Measurements from ENCODE around the gene FTSJ3. TPM values are rescaled to one million over a fixed set of nuclear protein-coding genes. Genes with fewer than 3 reads are reported as not detected.

Gene FTSJ3
- total RNA-seq, 4 donors from 2014 or later: 37.8 to 64.7 (median 47.2) TPM

DNA sequence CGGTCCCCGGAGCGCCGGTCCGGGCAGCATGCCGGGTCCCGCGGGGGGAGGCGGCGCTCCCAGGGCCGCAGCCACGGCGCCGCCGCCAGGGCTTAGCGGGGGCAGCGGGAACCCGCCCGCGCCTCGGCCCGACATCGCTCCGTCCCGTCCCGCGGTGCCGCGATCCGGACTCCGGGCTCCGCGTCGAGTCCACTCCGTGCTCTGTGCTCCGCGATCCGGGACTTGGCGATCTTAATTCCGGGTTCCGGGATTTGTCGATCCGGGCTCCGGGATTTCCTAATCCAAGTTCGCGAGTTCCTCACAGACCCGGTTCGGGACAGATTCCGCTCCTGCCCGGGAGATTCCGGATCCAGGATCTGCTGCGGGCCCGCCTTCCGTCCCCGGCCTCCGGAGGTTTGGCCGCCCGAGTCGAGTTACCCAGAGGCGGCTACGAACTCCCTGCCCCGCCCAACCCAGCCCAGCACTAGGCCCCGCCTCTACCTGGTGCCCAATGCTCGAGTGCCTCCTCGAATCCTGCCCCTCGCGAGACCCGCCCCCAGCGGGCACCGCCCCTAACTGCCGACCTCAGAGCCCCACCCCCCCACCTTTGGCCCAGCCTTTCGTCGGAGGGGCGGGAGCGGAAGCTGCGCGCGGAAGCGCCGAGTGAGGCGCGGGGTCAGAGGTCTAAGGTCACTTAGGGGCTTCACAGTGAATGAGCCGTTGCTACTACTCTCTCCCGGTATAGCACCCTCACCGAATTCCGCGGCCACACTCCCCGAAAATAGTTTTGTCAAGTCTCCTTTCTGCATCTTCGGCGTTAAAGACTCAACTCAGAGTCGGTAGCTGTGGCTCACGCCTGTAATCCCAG, 15.3 kb upstream of the FTSJ3 start, which contains the start of gene SMARCD2:
TSS of gene SMARCD2 (minus strand) at position 146 of the 847 bp plus-strand sequence. CDS start at position 135, 11 bp downstream.
- Histone ChIP-seq H3K4me1 (peaks cover 49 to 51% of the 10 kb centered on the region in 2 donors), H3K36me3 (no peaks in the 10 kb centered on the region), H3K27me3 (no peaks in the 10 kb centered on the region), H3K4me3 (replicated peaks in 1 of 3) (peak within 1 kb of the TSS; percentile 61 to 96 (median 89)), H3K27ac (peak within 1 kb of the TSS; percentile 85 to 96 (median 88)), H3K9me3 (no peaks in the 10 kb centered on the region)
- intact Hi-C loops (cut with DNase I): no loop called here
- 0 to 1% methylated on average over 1 to 21 of the region's 92 CpGs for WGBS, 2 donors
- peak; percentile 97 to 98 for DNase-seq
- TF ChIP-seq, protein P1, sequence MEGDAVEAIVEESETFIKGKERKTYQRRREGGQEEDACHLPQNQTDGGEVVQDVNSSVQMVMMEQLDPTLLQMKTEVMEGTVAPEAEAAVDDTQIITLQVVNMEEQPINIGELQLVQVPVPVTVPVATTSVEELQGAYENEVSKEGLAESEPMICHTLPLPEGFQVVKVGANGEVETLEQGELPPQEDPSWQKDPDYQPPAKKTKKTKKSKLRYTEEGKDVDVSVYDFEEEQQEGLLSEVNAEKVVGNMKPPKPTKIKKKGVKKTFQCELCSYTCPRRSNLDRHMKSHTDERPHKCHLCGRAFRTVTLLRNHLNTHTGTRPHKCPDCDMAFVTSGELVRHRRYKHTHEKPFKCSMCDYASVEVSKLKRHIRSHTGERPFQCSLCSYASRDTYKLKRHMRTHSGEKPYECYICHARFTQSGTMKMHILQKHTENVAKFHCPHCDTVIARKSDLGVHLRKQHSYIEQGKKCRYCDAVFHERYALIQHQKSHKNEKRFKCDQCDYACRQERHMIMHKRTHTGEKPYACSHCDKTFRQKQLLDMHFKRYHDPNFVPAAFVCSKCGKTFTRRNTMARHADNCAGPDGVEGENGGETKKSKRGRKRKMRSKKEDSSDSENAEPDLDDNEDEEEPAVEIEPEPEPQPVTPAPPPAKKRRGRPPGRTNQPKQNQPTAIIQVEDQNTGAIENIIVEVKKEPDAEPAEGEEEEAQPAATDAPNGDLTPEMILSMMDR (IDR thresholded peaks at IDR 0.05): peak in 1 of 6 experiments; percentile 16
- TF ChIP-seq POLR2A (IDR thresholded peaks at IDR 0.05): peak; percentile 58 to 70

DNA sequence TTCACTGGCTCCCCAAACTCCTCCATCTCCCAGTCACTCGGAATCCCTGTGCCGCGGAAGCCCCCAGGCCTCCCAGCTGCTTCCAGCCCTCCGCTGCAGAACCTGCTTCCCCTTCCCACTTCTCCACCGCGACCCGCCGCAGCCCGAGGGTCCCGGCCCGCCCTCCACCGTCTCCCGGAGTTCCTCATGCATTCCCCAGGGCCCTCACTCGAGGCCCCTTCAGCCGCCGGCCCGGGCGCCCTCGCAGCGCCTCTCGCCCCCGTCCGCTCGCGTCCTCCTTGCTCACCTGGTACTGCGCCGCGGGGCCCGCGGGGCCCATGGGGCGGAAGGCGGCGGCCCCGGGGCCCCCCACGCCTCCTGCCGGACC, 14.7 kb upstream of the FTSJ3 start:
- H3K27ac ChIP-seq: peak overlapping the region; percentile 85 to 96 (median 88)
- H3K4me3 ChIP-seq (replicated peaks in 1 of 3): peak overlapping the region; percentile 61 to 96 (median 89)
- no peaks in the 10 kb centered on the region for H3K36me3 ChIP-seq
- DNase-seq: peak; percentile 45 to 55
- no peaks in the 10 kb centered on the region for H3K9me3 ChIP-seq
- 0% methylated on average over 17 to 21 of the region's 36 CpGs for WGBS, 2 donors
- TF ChIP-seq POLR2A (IDR thresholded peaks at IDR 0.05): no peak
- TF ChIP-seq, protein P1 (IDR thresholded peaks at IDR 0.05): no peak
- H3K27me3 ChIP-seq: no peaks in the 10 kb centered on the region
- intact Hi-C loops (cut with DNase I): no loop called here
- H3K4me1 ChIP-seq: peaks cover 55% of the 10 kb centered on the region in 2 donors

DNA sequence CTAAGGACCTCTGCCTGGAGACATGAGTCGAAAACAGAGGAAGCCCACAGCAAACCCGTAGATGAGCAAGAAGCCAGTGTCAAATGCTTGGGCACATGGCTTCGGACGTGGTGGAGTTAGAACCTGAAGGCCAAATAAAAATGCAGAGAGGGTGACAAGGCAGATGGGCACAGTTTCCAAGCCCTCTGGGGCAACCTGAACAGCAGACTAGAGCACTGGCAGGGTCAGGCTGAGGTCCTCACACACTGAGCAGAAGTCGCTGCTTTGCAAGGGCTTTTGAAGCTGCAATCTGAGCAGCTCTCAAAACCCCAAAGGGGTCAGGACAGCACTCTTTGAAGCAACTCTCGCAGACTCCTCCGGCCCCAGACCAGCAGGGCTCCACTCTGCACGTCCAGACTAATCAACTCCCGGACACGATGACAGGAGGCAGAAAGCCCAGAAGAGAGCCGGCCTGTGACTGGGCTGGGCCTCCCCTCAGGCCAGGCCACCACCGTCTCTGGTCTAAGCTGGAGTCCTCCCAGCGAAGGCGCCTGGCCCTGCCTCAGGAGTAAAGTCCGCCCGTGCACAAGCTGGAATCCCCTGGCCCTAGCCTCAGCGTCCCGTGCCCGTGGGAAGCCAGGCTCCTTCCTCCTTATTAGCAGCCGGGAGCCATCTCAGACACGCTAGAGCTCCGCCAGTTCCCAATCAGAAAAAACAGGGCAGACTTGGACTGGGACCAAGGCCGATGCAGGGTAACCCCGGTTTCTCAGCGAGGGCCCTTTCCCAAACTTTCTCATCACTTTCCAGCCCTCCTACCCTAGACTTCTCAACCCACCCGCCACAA, 14.1 kb upstream of the FTSJ3 start:
- DNase-seq: peak; percentile 56 to 62
- no peaks in the 10 kb centered on the region for H3K27me3 ChIP-seq
- peaks cover 0 to 4% of the 10 kb centered on the region in 2 donors for H3K36me3 ChIP-seq
- intact Hi-C loops (cut with DNase I): no loop called here
- TF ChIP-seq POLR2A (IDR thresholded peaks at IDR 0.05): no peak
- TF ChIP-seq, protein P1 (IDR thresholded peaks at IDR 0.05): no peak
- H3K4me1 ChIP-seq: peaks cover 55 to 58% of the 10 kb centered on the region in 2 donors
- peak overlapping the region; percentile 85 to 96 (median 88) for H3K27ac ChIP-seq
- no peaks in the 10 kb centered on the region for H3K9me3 ChIP-seq
- WGBS, 2 donors: 9 to 11% methylated on average over 16 to 19 of the region's 26 CpGs
- peak overlapping the region; percentile 61 to 96 (median 89) for H3K4me3 ChIP-seq (replicated peaks in 1 of 3)

DNA sequence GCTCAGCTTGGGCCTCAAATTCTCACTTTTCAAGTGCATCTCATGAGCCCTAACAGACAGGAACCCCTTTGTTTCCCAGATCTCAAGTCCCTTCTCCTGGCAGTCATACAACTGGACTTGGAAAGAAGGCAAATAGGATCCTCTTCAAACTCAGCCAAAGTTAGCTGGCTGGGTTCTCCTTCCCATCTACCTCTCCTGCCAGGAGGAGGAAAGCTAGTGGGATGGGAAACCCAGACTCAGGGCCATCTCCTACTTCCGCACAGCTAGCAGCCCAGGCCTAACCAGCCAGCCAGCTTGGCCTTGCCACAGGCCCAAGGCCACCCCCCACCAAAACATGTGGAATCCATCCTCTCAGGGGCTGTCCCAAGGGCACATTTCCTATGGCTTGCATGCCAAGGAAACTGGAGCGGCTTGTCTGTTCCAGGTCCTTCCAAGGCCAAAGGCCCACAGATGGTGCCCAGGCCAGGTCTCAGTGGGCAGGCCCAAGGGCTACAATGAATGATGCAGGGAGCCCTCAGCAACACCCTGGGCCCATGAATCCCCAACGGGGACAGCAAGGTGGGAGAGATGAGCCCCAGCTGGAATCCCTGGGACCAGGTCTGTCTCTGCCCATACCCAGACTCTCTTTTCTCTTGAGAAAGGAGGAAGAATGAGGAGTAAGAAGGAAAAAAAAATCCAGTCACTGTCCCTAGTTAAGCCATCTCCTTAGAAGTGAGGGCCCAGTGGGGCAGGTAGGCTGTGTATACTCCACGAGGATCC, 13.3 kb upstream of the FTSJ3 start:
- no peaks in the 10 kb centered on the region for H3K27me3 ChIP-seq
- intact Hi-C loops (cut with DNase I): no loop called here
- no peaks in the 10 kb centered on the region for H3K9me3 ChIP-seq
- H3K4me3 ChIP-seq (replicated peaks in 1 of 3): peak overlapping the region in 1 of 3 donors; percentile 89
- TF ChIP-seq, protein P1 (IDR thresholded peaks at IDR 0.05): no peak
- TF ChIP-seq POLR2A (IDR thresholded peaks at IDR 0.05): no peak
- peaks cover 55 to 58% of the 10 kb centered on the region in 2 donors for H3K4me1 ChIP-seq
- peaks cover 7 to 11% of the 10 kb centered on the region in 2 donors for H3K36me3 ChIP-seq
- DNase-seq: no peak
- H3K27ac ChIP-seq: peak overlapping the region; percentile 85 to 96 (median 88)
- WGBS, 2 donors: 43 to 46% methylated on average over 4 of the region's 4 CpGs
